Calu3 (cell line): Measurements from ENCODE around the gene PRMT5. TPM values are rescaled to one million over a fixed set of nuclear protein-coding genes. Genes with fewer than 3 reads are reported as not detected.

Experiments
- BruUV-seq: library from RNA; stranded (reverse); fragments of 400-500 nt; replicated peaks from 2 replicates; lab custom pipeline; 2021; lab: Mats Ljungman, UMichigan
- CTCF ChIA-PET: fragments of 300-600 bp; sonication (Branson Sonifier 250); formaldehyde crosslinking; loops from one replicate; lab custom pipeline; 2022; ENCODE audit warnings: antibody characterized with exemption; lab: Charles Lee
- DNase-seq: peaks from one replicate; pipeline ENCODE4 v3.0.0; 2022
- H3K27ac Mint-ChIP-seq: one replicate; pipeline ENCODE4 v1.8.0; 2022; ENCODE audit warnings: mixed read lengths; ENCODE audit not compliant: unreplicated experiment
- H3K27me3 Mint-ChIP-seq: one replicate; pipeline ENCODE4 v1.8.0; 2022; ENCODE audit warnings: mixed read lengths; ENCODE audit not compliant: unreplicated experiment
- H3K36me3 Mint-ChIP-seq: one replicate; pipeline ENCODE4 v1.8.0; 2022; ENCODE audit warnings: mild to moderate bottlenecking, moderate library complexity, mixed read lengths; ENCODE audit not compliant: insufficient read depth, unreplicated experiment
- H3K4me1 Mint-ChIP-seq: one replicate; pipeline ENCODE4 v1.8.0; 2022; ENCODE audit warnings: mild to moderate bottlenecking, low read depth, mixed read lengths; ENCODE audit not compliant: unreplicated experiment
- H3K4me3 Mint-ChIP-seq: one replicate; pipeline ENCODE4 v1.8.0; 2022; ENCODE audit warnings: mild to moderate bottlenecking, low read depth, moderate library complexity, mixed read lengths; ENCODE audit not compliant: unreplicated experiment
- H3K9me3 Mint-ChIP-seq: one replicate; pipeline ENCODE4 v1.8.0; 2022; ENCODE audit warnings: low read depth, mixed read lengths; ENCODE audit not compliant: unreplicated experiment
- intact Hi-C: fragments of 100-400 bp; cut with micrococcal nuclease; formaldehyde crosslinking; loops from one replicate; pipeline ENCODE4 v1.10.0; 2022; ENCODE audit not compliant: unreplicated experiment
- total RNA-seq: library from RNA; stranded (reverse); gene quantifications from 2 replicates; pipeline ENCODE4 v1.2.3, GENCODE V29; 2022
- TF ChIP-seq, protein P1 (sequence below): fragments of 200-600 bp; IDR thresholded peaks from one replicate; pipeline ENCODE4 v1.8.0; 2022; ENCODE audit warnings: antibody characterized with exemption; ENCODE audit not compliant: unreplicated experiment

Gene PRMT5
- total RNA-seq, 1 experiment from 2014 or later, result 101 TPM

DNA sequence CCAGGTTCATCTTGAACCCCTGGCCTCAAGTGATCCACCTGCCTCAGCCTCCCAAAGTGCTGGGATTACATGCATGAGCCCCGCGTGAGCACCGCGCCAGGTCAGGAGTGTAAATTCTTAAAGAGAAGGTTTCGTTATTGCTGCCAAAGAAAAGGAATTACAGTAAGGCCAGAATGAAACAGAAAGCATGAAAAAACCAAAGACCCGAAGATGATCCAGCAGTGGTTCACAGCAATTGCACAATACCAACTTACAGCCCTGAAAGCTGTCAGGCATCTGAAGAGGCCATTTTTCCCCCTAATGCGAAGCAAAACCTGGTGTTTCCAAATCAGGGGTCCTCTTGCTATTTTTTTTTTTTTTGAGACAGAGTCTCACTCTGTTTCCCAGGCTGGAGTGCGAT lies 20.6 kb downstream of the PRMT5 start:
- Mint-ChIP-seq H3K9me3 (no peaks in the 10 kb centered on the region), H3K27ac (no peak overlapping the region), H3K27me3 (no peaks in the 10 kb centered on the region), H3K4me1 (no peaks in the 10 kb centered on the region), H3K4me3 (no peak overlapping the region), H3K36me3 (peaks cover 73% of the 10 kb centered on the region)
- DNase-seq, result no peak
- no TSS peak for BruUV-seq
- intact Hi-C loops, result no loop called here
- TF ChIP-seq, protein P1, sequence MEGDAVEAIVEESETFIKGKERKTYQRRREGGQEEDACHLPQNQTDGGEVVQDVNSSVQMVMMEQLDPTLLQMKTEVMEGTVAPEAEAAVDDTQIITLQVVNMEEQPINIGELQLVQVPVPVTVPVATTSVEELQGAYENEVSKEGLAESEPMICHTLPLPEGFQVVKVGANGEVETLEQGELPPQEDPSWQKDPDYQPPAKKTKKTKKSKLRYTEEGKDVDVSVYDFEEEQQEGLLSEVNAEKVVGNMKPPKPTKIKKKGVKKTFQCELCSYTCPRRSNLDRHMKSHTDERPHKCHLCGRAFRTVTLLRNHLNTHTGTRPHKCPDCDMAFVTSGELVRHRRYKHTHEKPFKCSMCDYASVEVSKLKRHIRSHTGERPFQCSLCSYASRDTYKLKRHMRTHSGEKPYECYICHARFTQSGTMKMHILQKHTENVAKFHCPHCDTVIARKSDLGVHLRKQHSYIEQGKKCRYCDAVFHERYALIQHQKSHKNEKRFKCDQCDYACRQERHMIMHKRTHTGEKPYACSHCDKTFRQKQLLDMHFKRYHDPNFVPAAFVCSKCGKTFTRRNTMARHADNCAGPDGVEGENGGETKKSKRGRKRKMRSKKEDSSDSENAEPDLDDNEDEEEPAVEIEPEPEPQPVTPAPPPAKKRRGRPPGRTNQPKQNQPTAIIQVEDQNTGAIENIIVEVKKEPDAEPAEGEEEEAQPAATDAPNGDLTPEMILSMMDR, result no peak
- CTCF ChIA-PET, result no interaction called here

DNA sequence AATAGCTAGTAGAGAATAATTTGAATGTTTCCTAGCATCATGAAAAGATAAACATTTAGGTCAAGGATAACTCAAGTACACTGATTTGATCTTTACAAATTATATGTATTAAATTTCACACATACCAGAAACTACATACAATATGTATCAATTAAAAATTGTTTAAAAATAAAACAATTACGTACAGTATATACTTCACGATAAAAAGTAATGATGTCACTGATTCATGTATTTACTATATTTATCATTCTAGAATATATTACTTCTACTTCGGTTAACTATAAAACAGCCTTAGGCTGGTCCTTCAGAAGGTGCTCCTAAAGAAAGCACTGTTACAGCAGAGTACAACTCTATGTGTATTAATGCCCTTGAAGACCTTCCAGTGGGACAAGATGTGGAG lies 21.7 kb downstream of the PRMT5 start:
- no peak overlapping the region for H3K27ac Mint-ChIP-seq
- BruUV-seq, result no TSS peak
- H3K4me1 Mint-ChIP-seq, result no peaks in the 10 kb centered on the region
- H3K9me3 Mint-ChIP-seq, result no peaks in the 10 kb centered on the region
- intact Hi-C loops, result no loop called here
- no peaks in the 10 kb centered on the region for H3K27me3 Mint-ChIP-seq
- H3K4me3 Mint-ChIP-seq, result no peak overlapping the region
- H3K36me3 Mint-ChIP-seq, result peaks cover 73% of the 10 kb centered on the region
- DNase-seq, result no peak
- TF ChIP-seq, protein P1, result no peak
- CTCF ChIA-PET, result no interaction called here

DNA sequence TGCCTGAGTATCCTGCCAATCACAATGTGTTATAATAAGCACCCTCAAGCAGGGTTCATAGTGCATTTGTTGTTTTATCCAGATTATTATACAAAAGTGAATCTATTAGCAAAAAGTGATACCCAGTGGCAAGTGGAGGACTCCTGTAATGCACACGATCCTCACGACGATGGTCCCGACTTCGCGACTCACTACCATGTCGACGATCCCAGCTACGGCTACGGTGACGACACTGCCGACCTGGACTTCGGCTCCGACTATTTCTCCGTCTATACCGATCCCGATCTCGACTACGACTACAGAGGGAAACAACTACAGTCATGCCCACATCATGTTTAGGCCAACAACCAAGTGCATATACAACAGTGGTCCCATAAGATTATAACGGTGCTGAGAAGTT lies 23.1 kb downstream of the PRMT5 start:
- Mint-ChIP-seq H3K9me3 (no peaks in the 10 kb centered on the region), H3K27ac (peak overlapping the region; percentile 45), H3K4me3 (no peak overlapping the region), H3K27me3 (no peaks in the 10 kb centered on the region), H3K36me3 (peaks cover 70% of the 10 kb centered on the region), H3K4me1 (no peaks in the 10 kb centered on the region)
- TF ChIP-seq, protein P1, result no peak
- BruUV-seq, result no TSS peak
- DNase-seq, result no peak
- CTCF ChIA-PET, result no interaction called here
- intact Hi-C loops, result no loop called here

DNA sequence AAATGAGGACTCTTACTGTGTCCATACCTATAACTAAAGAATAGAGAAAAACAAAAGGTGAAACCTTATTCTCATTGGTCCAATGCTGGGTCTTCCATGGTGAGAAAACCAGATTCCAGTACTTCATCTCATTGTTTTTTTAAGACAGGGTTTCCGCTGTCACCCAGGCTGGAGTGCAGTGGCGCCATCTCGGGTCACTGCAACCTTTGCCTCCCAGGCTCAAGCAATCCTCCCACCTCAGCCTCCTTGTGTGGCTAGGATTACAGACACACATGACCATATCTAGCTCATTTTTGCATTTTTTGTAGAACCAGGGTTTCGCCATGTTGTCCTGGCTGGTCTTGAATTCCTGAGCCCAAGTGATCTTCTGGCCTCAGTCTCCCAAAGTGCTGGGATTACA lies 23.5 kb downstream of the PRMT5 start:
- DNase-seq, result no peak

More for the DNA sequence above, 23.5 kb downstream of the PRMT5 start:
- Mint-ChIP-seq H3K36me3 (peaks cover 73% of the 10 kb centered on the region), H3K4me1 (no peaks in the 10 kb centered on the region), H3K4me3 (no peak overlapping the region), H3K27ac (no peak overlapping the region), H3K27me3 (no peaks in the 10 kb centered on the region), H3K9me3 (no peaks in the 10 kb centered on the region)
- intact Hi-C loops, result no loop called here
- no TSS peak for BruUV-seq
- CTCF ChIA-PET, result no interaction called here
- TF ChIP-seq, protein P1, result no peak
